ENCODE data around the gene RSPO4.

The RSPO4 gene

GRCh38 chr20:946826-947225, 55.3 kb downstream of the RSPO4 start:
- no peak for TF ChIP-seq CTCF (IDR thresholded peaks at IDR 0.05; ENCODE audit: low read depth, low read length)
- Histone ChIP-seq H3K4me3 (ENCODE audit: low read depth, low read length) (no peak overlapping the region), H3K4me1 (no peaks in the 10 kb centered on the region), H3K36me3 (no peaks in the 10 kb centered on the region), H3K9me3 (no peaks in the 10 kb centered on the region), H3K27me3 (no peaks in the 10 kb centered on the region)
- DNase-seq = no peak

GRCh38 chr20:945841-946240, 56.3 kb downstream of the RSPO4 start:
- Histone ChIP-seq H3K9me3 (no peaks in the 10 kb centered on the region), H3K36me3 (no peaks in the 10 kb centered on the region), H3K4me3 (ENCODE audit: low read depth, low read length) (no peak overlapping the region), H3K27me3 (no peaks in the 10 kb centered on the region), H3K4me1 (no peaks in the 10 kb centered on the region)
- no peak for DNase-seq
- no peak for TF ChIP-seq CTCF (IDR thresholded peaks at IDR 0.05; ENCODE audit: low read depth, low read length)

- no peak for DNase-seq
- Histone ChIP-seq H3K36me3 (no peaks in the 10 kb centered on the region), H3K9me3 (no peaks in the 10 kb centered on the region), H3K27me3 (no peaks in the 10 kb centered on the region), H3K4me3 (ENCODE audit: low read depth, low read length) (no peak overlapping the region), H3K4me1 (no peaks in the 10 kb centered on the region)
- no peak for TF ChIP-seq CTCF (IDR thresholded peaks at IDR 0.05; ENCODE audit: low read depth, low read length)
Measured at GRCh38 chr20:944774-945410, 57.2 kb downstream of the RSPO4 start.

- H3K27me3 ChIP-seq = no peaks in the 10 kb centered on the region
- no peaks in the 10 kb centered on the region for H3K36me3 ChIP-seq
- no peaks in the 10 kb centered on the region for H3K4me1 ChIP-seq
- H3K9me3 ChIP-seq = no peaks in the 10 kb centered on the region
- TF ChIP-seq CTCF (IDR thresholded peaks at IDR 0.05; ENCODE audit: low read depth, low read length) = no peak
- DNase-seq = no peak
- H3K4me3 ChIP-seq (ENCODE audit: low read depth, low read length) = no peak overlapping the region
Measured at GRCh38 chr20:944148-944547, 58.0 kb downstream of the RSPO4 start.

GRCh38 chr20:942611-943010, 59.5 kb downstream of the RSPO4 start:
- no peaks in the 10 kb centered on the region for H3K9me3 ChIP-seq
- no peak for DNase-seq
- no peaks in the 10 kb centered on the region for H3K36me3 ChIP-seq
- H3K27me3 ChIP-seq = no peaks in the 10 kb centered on the region
- H3K4me1 ChIP-seq = no peaks in the 10 kb centered on the region
- no peak overlapping the region for H3K4me3 ChIP-seq (ENCODE audit: low read depth, low read length)
- TF ChIP-seq CTCF (IDR thresholded peaks at IDR 0.05; ENCODE audit: low read depth, low read length) = no peak

- no peak overlapping the region for H3K4me3 ChIP-seq (ENCODE audit: low read depth, low read length)
- TF ChIP-seq CTCF (IDR thresholded peaks at IDR 0.05; ENCODE audit: low read depth, low read length) = no peak
- no peaks in the 10 kb centered on the region for H3K36me3 ChIP-seq
- no peak for DNase-seq
- no peaks in the 10 kb centered on the region for H3K9me3 ChIP-seq
- no peaks in the 10 kb centered on the region for H3K27me3 ChIP-seq
- H3K4me1 ChIP-seq = no peaks in the 10 kb centered on the region
Measured at GRCh38 chr20:940926-941325, 61.2 kb downstream of the RSPO4 start.

Data from BE2C (cell line).